Neuronal stem cell (in vitro differentiated cells): ENCODE data around the gene PPDPF.

Source experiments
- DNase-seq: peaks from one replicate; pipeline ENCODE4 v3.0.0-alpha.2; 2013; ENCODE audit warnings: low spot score
- H2AFZ ChIP-seq: one replicate; pipeline ENCODE4 v1.6.1; 2013; ENCODE audit warnings: mild to moderate bottlenecking, low read length, inconsistent platforms
- H2AK5ac ChIP-seq: 2 replicates; pipeline ENCODE4 v1.6.1; 2013; ENCODE audit warnings: low read depth, mild to moderate bottlenecking, inconsistent platforms, low read length, moderate library complexity, mixed read lengths
- H2BK120ac ChIP-seq: 2 replicates; pipeline ENCODE4 v1.6.1; 2013; ENCODE audit warnings: low read depth, mild to moderate bottlenecking, inconsistent platforms, low read length, moderate library complexity, mixed read lengths
- H2BK12ac ChIP-seq: one replicate; pipeline ENCODE4 v1.6.1; 2013; ENCODE audit warnings: low read length, inconsistent platforms
- H2BK15ac ChIP-seq: 2 replicates; pipeline ENCODE4 v1.6.1; 2013; ENCODE audit warnings: mild to moderate bottlenecking, low read length, inconsistent platforms, mixed read lengths
- H2BK5ac ChIP-seq: one replicate; pipeline ENCODE4 v1.6.1; 2013; ENCODE audit warnings: inconsistent platforms, mild to moderate bottlenecking, low read length, moderate library complexity
- H3K14ac ChIP-seq: one replicate; pipeline ENCODE4 v1.6.1; 2013; ENCODE audit warnings: low read length, inconsistent platforms
- H3K18ac ChIP-seq: 2 replicates; pipeline ENCODE4 v1.6.1; 2013; ENCODE audit warnings: low read length, inconsistent platforms
- H3K23ac ChIP-seq: 2 replicates; pipeline ENCODE4 v1.6.1; 2013; ENCODE audit warnings: low read depth, mild to moderate bottlenecking, mixed read lengths, low read length, inconsistent platforms; ENCODE audit not compliant: poor library complexity
- H3K27ac ChIP-seq: replicated peaks from 3 replicates; pipeline ENCODE4 v1.5.1; 2013; ENCODE audit warnings: low read length, inconsistent platforms
- H3K27me3 ChIP-seq, 3 experiments: 2 replicates each; pipeline ENCODE4 v1.6.1; 2013; ENCODE audit warnings: low read length in 3 of 3, mild to moderate bottlenecking in 2 of 3, inconsistent platforms in 1 of 3, low read depth in 1 of 3, mixed read lengths in 1 of 3, moderate library complexity in 1 of 3; ENCODE audit not compliant: control insufficient read depth in 3 of 3, insufficient read depth in 3 of 3
- H3K36me3 ChIP-seq, 2 donors: replicated peaks in 1 of 2; 2 replicates each; pipeline ENCODE4 v1.6.1; 2013; ENCODE audit warnings: low read length in 2 of 2; ENCODE audit not compliant: control insufficient read depth in 2 of 2, insufficient read depth in 2 of 2
- H3K4ac ChIP-seq: 2 replicates; pipeline ENCODE4 v1.6.1; 2013; ENCODE audit warnings: inconsistent platforms, mild to moderate bottlenecking, low read length, moderate library complexity
- H3K4me1 ChIP-seq, 2 donors: 1 replicate in 1 of 2; 2 replicates in 1 of 2; pipeline ENCODE4 v1.6.1; 2013; ENCODE audit warnings: low read length in 2 of 2, low read depth in 1 of 2; ENCODE audit not compliant: control insufficient read depth in 2 of 2, insufficient read depth in 1 of 2
- H3K4me2 ChIP-seq: one replicate; pipeline ENCODE4 v1.6.1; 2013; ENCODE audit warnings: mild to moderate bottlenecking, low read length, inconsistent platforms; ENCODE audit not compliant: insufficient read depth, poor library complexity, severe bottlenecking
- H3K4me3 ChIP-seq, 2 donors: 2 replicates each; pipeline ENCODE4 v1.5.1; 2013; ENCODE audit warnings: low read length in 2 of 2, mild to moderate bottlenecking in 2 of 2, inconsistent platforms in 1 of 2, moderate library complexity in 1 of 2
- H3K79me1 ChIP-seq: one replicate; pipeline ENCODE4 v1.6.1; 2013; ENCODE audit warnings: low read depth, mild to moderate bottlenecking, inconsistent platforms, low read length, moderate library complexity
- H3K9ac ChIP-seq: one replicate; pipeline ENCODE4 v1.6.1; 2013; ENCODE audit warnings: mild to moderate bottlenecking, low read depth, low read length, inconsistent platforms; ENCODE audit not compliant: poor library complexity
- H3K9me3 ChIP-seq, 2 donors: replicated peaks in 1 of 2; 2 replicates each; pipeline versions ENCODE3 to v1.6.1; 2013; ENCODE audit warnings: low read length in 2 of 2, mild to moderate bottlenecking in 2 of 2, inconsistent platforms in 1 of 2, low read depth in 1 of 2, mixed read lengths in 1 of 2, moderate library complexity in 1 of 2; ENCODE audit not compliant: control insufficient read depth in 2 of 2, insufficient read depth in 1 of 2
- H4K8ac ChIP-seq: one replicate; pipeline ENCODE4 v1.6.1; 2013; ENCODE audit warnings: low read depth, mild to moderate bottlenecking, inconsistent platforms, low read length, moderate library complexity
- H4K91ac ChIP-seq: one replicate; pipeline ENCODE4 v1.6.1; 2013; ENCODE audit warnings: low read length, low read depth, mild to moderate bottlenecking, inconsistent platforms; ENCODE audit not compliant: poor library complexity
- WGBS, 2 donors: extraction: QIAGEN DNeasy Blood & Tissue Kit; methylation state at CpG; one replicate each; pipeline ENCODE4 v1.1.7; 2013; ENCODE audit warnings: missing lambda C conversion rate in 2 of 2, mixed read lengths in 1 of 2; ENCODE audit not compliant: insufficient read length in 2 of 2, insufficient replicate concordance in 1 of 2; ENCODE audit errors: extremely low coverage in 2 of 2; 5-methylcytosine and 5-hydroxymethylcytosine counted together

The PPDPF gene

GRCh38 chr20:63551068-63551467 lies 30.5 kb downstream of the PPDPF start:
- peaks cover 9 to 12% of the 10 kb centered on the region in 2 donors for H3K4me1 ChIP-seq
- H3K4ac ChIP-seq, result no peak overlapping the region
- H4K91ac ChIP-seq, result no peak overlapping the region
- no peak for DNase-seq
- H3K9ac ChIP-seq, result peak overlapping the region; percentile 77
- H3K27ac ChIP-seq, result no peak overlapping the region
- H2AK5ac ChIP-seq, result no peak overlapping the region
- WGBS, 2 donors, result no CpG with 5 or more reads among the region's 9 CpGs
- no peaks in the 10 kb centered on the region for H3K9me3 ChIP-seq
- H2BK15ac ChIP-seq, result no peak overlapping the region
- peak overlapping the region; percentile 93 for H2BK120ac ChIP-seq
- no peak overlapping the region for H3K14ac ChIP-seq
- H3K79me1 ChIP-seq, result peaks cover 2% of the 10 kb centered on the region
- H2BK5ac ChIP-seq, result no peak overlapping the region
- no peak overlapping the region for H4K8ac ChIP-seq
- no peak overlapping the region for H3K4me3 ChIP-seq
- no peak overlapping the region for H3K18ac ChIP-seq
- H2AFZ ChIP-seq, result peak overlapping the region; percentile 75
- H2BK12ac ChIP-seq, result no peak overlapping the region
- no peak overlapping the region for H3K4me2 ChIP-seq
- H3K23ac ChIP-seq, result no peak overlapping the region
- H3K27me3 ChIP-seq, result peaks cover 0 to 31% (median 1%) of the 10 kb centered on the region in 3 experiments
- no peaks in the 10 kb centered on the region for H3K36me3 ChIP-seq

GRCh38 chr20:63552481-63553249 lies 32.1 kb downstream of the PPDPF start:
- H3K9me3 ChIP-seq, result no peaks in the 10 kb centered on the region
- no peak overlapping the region for H3K14ac ChIP-seq
- H3K4me1 ChIP-seq, result peaks cover 18 to 20% of the 10 kb centered on the region in 2 donors
- no peak overlapping the region for H3K9ac ChIP-seq
- H2BK5ac ChIP-seq, result peak overlapping the region; percentile 76
- H3K4ac ChIP-seq, result no peak overlapping the region
- H3K18ac ChIP-seq, result peak overlapping the region; percentile 2
- no peak overlapping the region for H2AK5ac ChIP-seq
- no peak overlapping the region for H4K91ac ChIP-seq
- H2AFZ ChIP-seq, result peak overlapping the region; percentile 10
- H3K27me3 ChIP-seq, result peaks cover 0 to 17% (median 0%) of the 10 kb centered on the region in 3 experiments
- H2BK12ac ChIP-seq, result no peak overlapping the region
- no CpG with 5 or more reads among the region's 15 CpGs for WGBS, 2 donors
- no peak overlapping the region for H2BK120ac ChIP-seq
- no peak overlapping the region for H3K4me2 ChIP-seq
- DNase-seq, result no peak
- H3K79me1 ChIP-seq, result peaks cover 2% of the 10 kb centered on the region
- peak overlapping the region; percentile 85 for H2BK15ac ChIP-seq
- H3K36me3 ChIP-seq, result no peaks in the 10 kb centered on the region
- no peak overlapping the region for H3K4me3 ChIP-seq
- H4K8ac ChIP-seq, result no peak overlapping the region
- no peak overlapping the region for H3K27ac ChIP-seq
- H3K23ac ChIP-seq, result no peak overlapping the region

- Histone ChIP-seq H3K9me3 (no peaks in the 10 kb centered on the region), H4K8ac (no peak overlapping the region), H2AK5ac (peak overlapping the region; percentile 99), H3K9ac (peak overlapping the region; percentile 44), H3K4me2 (peak overlapping the region; percentile 83), H3K79me1 (peaks cover 2% of the 10 kb centered on the region), H3K36me3 (no peaks in the 10 kb centered on the region), H3K23ac (peak overlapping the region; percentile 55), H3K4me3 (peak overlapping the region; percentile 50 to 77), H4K91ac (no peak overlapping the region), H3K27me3 (peaks cover 0 to 10% (median 0%) of the 10 kb centered on the region in 3 experiments), H2BK5ac (peak overlapping the region; percentile 76), H2BK15ac (peak overlapping the region; percentile 100), H3K4me1 (peaks cover 18 to 20% of the 10 kb centered on the region in 2 donors), H3K14ac (peak overlapping the region; percentile 89), H3K4ac (no peak overlapping the region), H3K18ac (peak overlapping the region; percentile 99), H2AFZ (peak overlapping the region; percentile 99), H3K27ac (no peak overlapping the region), H2BK120ac (no peak overlapping the region), H2BK12ac (no peak overlapping the region)
- WGBS, 2 donors, result no CpG with 5 or more reads among the region's 37 CpGs
- DNase-seq, result peak; percentile 92
These were observed 32.8 kb downstream of the PPDPF start for GRCh38 chr20:63553251-63553932.

GRCh38 chr20:63553933-63554290 lies 33.3 kb downstream of the PPDPF start, which contains the start of gene FNDC11:
Gene FNDC11, plus strand, starts transcription at chr20:63554159. Its CDS starts 1,505 bp downstream, at chr20:63555664.
- Histone ChIP-seq H3K27ac (no peak within 1 kb of the TSS), H2BK15ac (peak within 1 kb of the TSS; percentile 100), H3K9me3 (no peaks in the 10 kb centered on the region), H3K14ac (peak within 1 kb of the TSS; percentile 94), H4K8ac (peak within 1 kb of the TSS; percentile 17), H4K91ac (peak within 1 kb of the TSS; percentile 53), H2BK12ac (peak within 1 kb of the TSS; percentile 90), H2BK5ac (peak within 1 kb of the TSS; percentile 82), H3K4ac (peak within 1 kb of the TSS; percentile 23), H3K9ac (peak within 1 kb of the TSS; percentile 90), H3K27me3 (peaks cover 0 to 5% (median 0%) of the 10 kb centered on the region in 3 experiments), H3K4me3 (peak within 1 kb of the TSS; percentile 50 to 77), H3K36me3 (no peaks in the 10 kb centered on the region), H2BK120ac (peak within 1 kb of the TSS; percentile 94), H3K23ac (peak within 1 kb of the TSS; percentile 80), H2AFZ (peak within 1 kb of the TSS; percentile 99), H3K4me2 (peak within 1 kb of the TSS; percentile 83), H3K79me1 (peaks cover 2% of the 10 kb centered on the region), H3K18ac (peak within 1 kb of the TSS; percentile 99), H2AK5ac (peak within 1 kb of the TSS; percentile 99), H3K4me1 (peaks cover 17 to 18% of the 10 kb centered on the region in 2 donors)
- DNase-seq, result peak; percentile 75
- WGBS, 2 donors, result no CpG with 5 or more reads among the region's 34 CpGs
